Osteoblast (primary cell): ENCODE data around the gene HHAT. TPM values are rescaled to one million over a fixed set of nuclear protein-coding genes. Genes with fewer than 3 reads are reported as not detected.

Source experiments
- DNase-seq: peaks from one replicate; pipeline ENCODE4 v3.0.0; 2011; ENCODE audit warnings: low spot score, mixed read lengths; ENCODE audit not compliant: insufficient read length; ENCODE audit errors: missing footprints
- H2AFZ ChIP-seq: 2 replicates; pipeline ENCODE4 v1.6.0; 2011; ENCODE audit warnings: mild to moderate bottlenecking, low read length
- H3K27ac ChIP-seq: 2 replicates; pipeline ENCODE4 v1.5.1; 2011; ENCODE audit warnings: mild to moderate bottlenecking, low read depth, low read length, moderate library complexity
- H3K27me3 ChIP-seq: 2 replicates; pipeline ENCODE4 v1.6.0; 2012; ENCODE audit warnings: mild to moderate bottlenecking, control low read depth, inconsistent platforms, low read length, moderate library complexity; ENCODE audit not compliant: insufficient read depth
- H3K36me3 ChIP-seq: 2 replicates; pipeline ENCODE4 v1.5.1; 2011; ENCODE audit warnings: mild to moderate bottlenecking, low read length, control low read depth, moderate library complexity; ENCODE audit not compliant: insufficient read depth
- H3K4me1 ChIP-seq: 2 replicates; pipeline ENCODE4 v1.5.1; 2011; ENCODE audit warnings: mild to moderate bottlenecking, low read length, control low read depth, moderate library complexity; ENCODE audit not compliant: insufficient read depth
- H3K4me2 ChIP-seq: 2 replicates; pipeline ENCODE4 v1.6.0; 2011; ENCODE audit warnings: mild to moderate bottlenecking, low read length; ENCODE audit not compliant: insufficient read depth
- H3K4me3 ChIP-seq: fragments of 200-600 bp; sonication (generic); 3 replicates; pipeline ENCODE4 v1.5.1; 2012; ENCODE audit warnings: mild to moderate bottlenecking, low read length, inconsistent platforms; ENCODE audit not compliant: insufficient read depth
- H3K79me2 ChIP-seq: 2 replicates; pipeline ENCODE4 v1.6.0; 2012; ENCODE audit warnings: mild to moderate bottlenecking, low read length, control low read depth, inconsistent platforms; ENCODE audit not compliant: insufficient read depth
- H3K9me3 ChIP-seq: 2 replicates; pipeline ENCODE4 v1.5.1; 2011; ENCODE audit warnings: low read depth, low read length, control low read depth
- H4K20me1 ChIP-seq: 2 replicates; pipeline ENCODE4 v1.6.0; 2012; ENCODE audit warnings: mild to moderate bottlenecking, low read length, control low read depth; ENCODE audit not compliant: insufficient read depth
- total RNA-seq: library from RNA; depleted of rRNA; stranded (reverse); fragments of >200 nt; gene quantifications from 2 replicates; pipeline ENCODE4 v1.2.3, GENCODE V29; 2012
- TF ChIP-seq, protein P1 (sequence below): IDR thresholded peaks from 2 replicates; pipeline ENCODE4 v1.5.1; 2011; ENCODE audit warnings: mild to moderate bottlenecking, low read depth, low read length, moderate library complexity; ENCODE audit errors: extremely low read depth

The HHAT gene
- total RNA-seq, 1 donor: 5.1 TPM

DNA sequence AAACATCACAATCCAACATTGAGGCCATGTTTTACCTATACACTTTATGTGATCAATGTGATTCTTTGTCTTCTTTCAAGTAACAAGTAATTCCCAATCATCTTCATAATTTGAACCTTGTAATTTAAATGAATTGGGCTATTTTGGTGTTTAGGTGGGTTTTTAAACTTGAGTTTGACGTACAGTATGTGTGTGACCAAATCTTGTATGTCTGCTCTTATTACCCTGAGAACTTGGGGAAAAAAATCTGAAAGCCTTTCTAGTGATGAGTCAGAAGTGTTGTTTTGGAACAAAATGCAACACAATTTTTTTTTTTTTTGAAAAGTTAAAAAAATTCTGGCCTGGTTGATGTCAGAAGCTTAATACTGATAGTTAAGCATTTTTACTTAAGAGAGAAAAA is 68.5 kb downstream of the HHAT start:
- Histone ChIP-seq H3K9me3 (no peaks in the 10 kb centered on the region), H3K79me2 (no peaks in the 10 kb centered on the region), H3K27ac (no peak overlapping the region), H2AFZ (no peak overlapping the region), H3K4me3 (no peak overlapping the region), H4K20me1 (no peaks in the 10 kb centered on the region), H3K27me3 (no peaks in the 10 kb centered on the region), H3K4me1 (peaks cover 23% of the 10 kb centered on the region), H3K36me3 (no peaks in the 10 kb centered on the region), H3K4me2 (no peak overlapping the region)
- DNase-seq: no peak
- TF ChIP-seq, protein P1, sequence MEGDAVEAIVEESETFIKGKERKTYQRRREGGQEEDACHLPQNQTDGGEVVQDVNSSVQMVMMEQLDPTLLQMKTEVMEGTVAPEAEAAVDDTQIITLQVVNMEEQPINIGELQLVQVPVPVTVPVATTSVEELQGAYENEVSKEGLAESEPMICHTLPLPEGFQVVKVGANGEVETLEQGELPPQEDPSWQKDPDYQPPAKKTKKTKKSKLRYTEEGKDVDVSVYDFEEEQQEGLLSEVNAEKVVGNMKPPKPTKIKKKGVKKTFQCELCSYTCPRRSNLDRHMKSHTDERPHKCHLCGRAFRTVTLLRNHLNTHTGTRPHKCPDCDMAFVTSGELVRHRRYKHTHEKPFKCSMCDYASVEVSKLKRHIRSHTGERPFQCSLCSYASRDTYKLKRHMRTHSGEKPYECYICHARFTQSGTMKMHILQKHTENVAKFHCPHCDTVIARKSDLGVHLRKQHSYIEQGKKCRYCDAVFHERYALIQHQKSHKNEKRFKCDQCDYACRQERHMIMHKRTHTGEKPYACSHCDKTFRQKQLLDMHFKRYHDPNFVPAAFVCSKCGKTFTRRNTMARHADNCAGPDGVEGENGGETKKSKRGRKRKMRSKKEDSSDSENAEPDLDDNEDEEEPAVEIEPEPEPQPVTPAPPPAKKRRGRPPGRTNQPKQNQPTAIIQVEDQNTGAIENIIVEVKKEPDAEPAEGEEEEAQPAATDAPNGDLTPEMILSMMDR: no peak

DNA sequence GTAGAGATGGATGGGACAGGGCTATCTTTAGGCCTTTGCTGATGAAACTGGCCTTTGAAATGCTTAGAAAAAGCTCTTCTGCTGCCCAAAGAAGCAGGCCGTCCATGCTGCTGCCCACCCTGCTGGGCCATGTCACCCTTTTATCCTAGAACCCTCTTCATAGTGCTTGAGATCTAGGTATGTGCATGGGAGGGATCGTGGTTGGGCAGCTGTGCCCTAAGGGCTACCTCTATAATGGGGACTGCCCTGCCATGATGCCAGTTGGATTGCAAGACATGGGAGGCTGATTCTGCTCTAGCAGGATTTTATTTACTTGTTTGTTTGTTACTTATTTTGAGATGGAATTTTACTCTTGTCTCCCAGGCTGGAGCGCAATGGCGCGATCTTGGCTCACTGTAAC is 69.0 kb downstream of the HHAT start:
- Histone ChIP-seq H3K27ac (no peak overlapping the region), H3K27me3 (no peaks in the 10 kb centered on the region), H3K79me2 (no peaks in the 10 kb centered on the region), H4K20me1 (no peaks in the 10 kb centered on the region), H3K4me3 (no peak overlapping the region), H3K4me1 (peaks cover 23% of the 10 kb centered on the region), H3K9me3 (no peaks in the 10 kb centered on the region), H3K36me3 (no peaks in the 10 kb centered on the region), H3K4me2 (no peak overlapping the region), H2AFZ (no peak overlapping the region)
- no peak for DNase-seq
- TF ChIP-seq, protein P1: no peak

DNA sequence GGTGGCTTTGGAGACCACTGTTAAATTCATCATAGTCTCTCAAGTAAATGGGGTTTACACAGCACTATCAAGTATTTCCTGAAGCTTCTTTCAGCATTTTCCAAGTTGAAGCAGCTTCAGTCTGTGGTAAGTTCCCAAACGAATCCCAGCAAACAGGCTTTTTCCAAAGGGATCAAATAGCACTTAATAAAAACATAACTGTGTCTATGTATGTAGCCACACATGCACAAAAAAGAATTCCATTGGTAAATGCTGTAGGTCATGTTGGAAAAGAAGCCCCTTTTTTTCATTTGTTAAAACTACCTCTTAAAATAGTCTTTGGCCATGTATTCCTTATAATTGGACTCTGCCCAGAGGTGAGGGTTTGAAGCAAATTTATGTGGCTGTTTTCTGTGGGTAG is 69.8 kb downstream of the HHAT start:
- no peaks in the 10 kb centered on the region for H3K9me3 ChIP-seq
- no peaks in the 10 kb centered on the region for H3K36me3 ChIP-seq
- H3K4me1 ChIP-seq: peaks cover 16% of the 10 kb centered on the region
- TF ChIP-seq, protein P1: no peak
- H3K27me3 ChIP-seq: no peaks in the 10 kb centered on the region
- no peak overlapping the region for H3K4me2 ChIP-seq
- H3K4me3 ChIP-seq: no peak overlapping the region
- H2AFZ ChIP-seq: no peak overlapping the region
- H4K20me1 ChIP-seq: no peaks in the 10 kb centered on the region
- H3K79me2 ChIP-seq: no peaks in the 10 kb centered on the region
- no peak overlapping the region for H3K27ac ChIP-seq
- no peak for DNase-seq

DNA sequence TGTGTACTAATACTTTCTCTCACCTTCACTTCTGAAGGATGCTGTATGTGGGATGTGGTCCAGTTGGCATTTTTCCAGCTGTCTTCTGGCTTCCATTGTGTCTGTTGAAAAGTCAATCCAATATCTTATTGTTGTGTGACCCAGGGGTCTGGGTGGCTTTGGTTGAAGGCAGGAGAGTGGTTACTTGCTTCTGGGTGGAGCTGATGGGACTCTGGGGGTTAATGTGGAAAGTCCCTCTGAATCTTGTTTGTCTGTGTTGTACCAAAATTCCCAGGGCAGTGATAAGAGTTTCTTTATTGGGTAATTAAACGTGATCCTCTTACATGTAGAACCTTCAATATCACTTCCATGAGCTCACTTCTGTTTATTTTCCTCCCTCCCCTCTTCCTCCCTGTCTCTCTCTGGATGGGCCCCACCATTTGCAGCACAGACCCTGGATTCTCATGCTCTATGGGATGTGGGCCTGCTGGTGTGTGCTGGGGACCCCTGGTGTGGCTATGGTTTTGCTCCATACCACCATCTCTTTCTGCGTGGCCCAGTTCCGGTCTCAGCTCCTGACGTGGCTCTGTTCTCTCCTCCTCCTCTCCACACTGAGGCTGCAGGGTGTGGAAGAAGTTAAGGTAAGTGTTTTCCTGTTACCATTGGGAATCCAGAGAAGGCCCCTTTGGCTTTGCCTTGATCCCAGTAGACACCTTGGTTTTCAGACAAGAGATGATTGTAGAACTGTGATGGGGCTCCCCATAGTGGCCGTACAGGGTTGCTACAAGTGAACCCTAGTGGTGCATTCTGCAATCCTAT is 71.5 kb downstream of the HHAT start:
- peak; percentile 84 for DNase-seq
- H3K9me3 ChIP-seq: no peaks in the 10 kb centered on the region
- H3K27ac ChIP-seq: no peak overlapping the region
- H3K27me3 ChIP-seq: no peaks in the 10 kb centered on the region
- H3K79me2 ChIP-seq: no peaks in the 10 kb centered on the region
- H3K36me3 ChIP-seq: no peaks in the 10 kb centered on the region
- H3K4me2 ChIP-seq: no peak overlapping the region
- H2AFZ ChIP-seq: peak overlapping the region; percentile 11
- TF ChIP-seq, protein P1: peak; percentile 97
- no peak overlapping the region for H3K4me3 ChIP-seq
- H4K20me1 ChIP-seq: no peaks in the 10 kb centered on the region
- H3K4me1 ChIP-seq: no peaks in the 10 kb centered on the region
